ENCODE results near the gene SLC9B1.

The SLC9B1 gene

GRCh38 chr4:103054030-103054429 lies 34.5 kb upstream of the SLC9B1 start:
- DNase-seq (ENCODE audit: low spot score): no peak
- WGBS, 2 donors (ENCODE audit: extremely low coverage in 2 of 2, insufficient read length in 2 of 2, insufficient replicate concordance in 1 of 2): no CpG with 5 or more reads among the region's 3 CpGs

GRCh38 chr4:103052779-103053178 lies 33.3 kb upstream of the SLC9B1 start:
- Histone ChIP-seq H4K8ac (ENCODE audit: low read depth, low read length) (no peak overlapping the region), H3K79me1 (ENCODE audit: low read depth, low read length) (no peaks in the 10 kb centered on the region), H4K91ac (ENCODE audit: low read depth, low read length, poor library complexity) (no peak overlapping the region), H2BK120ac (ENCODE audit: low read depth, low read length) (no peak overlapping the region), H3K9ac (ENCODE audit: low read depth, low read length, poor library complexity) (no peak overlapping the region), H3K4me3 (ENCODE audit: low read length in 2 of 2) (no peak overlapping the region), H3K36me3 (replicated peaks in 1 of 2; ENCODE audit: control insufficient read depth in 2 of 2, insufficient read depth in 2 of 2, low read length in 2 of 2) (peaks cover 0 to 21% of the 10 kb centered on the region in 2 donors), H3K14ac (ENCODE audit: low read length) (no peak overlapping the region), H2BK12ac (ENCODE audit: low read length) (no peak overlapping the region), H3K27ac (replicated peaks; ENCODE audit: low read length) (no peak overlapping the region), H3K18ac (ENCODE audit: low read length) (no peak overlapping the region), H3K4me2 (ENCODE audit: insufficient read depth, low read length, poor library complexity, severe bottlenecking) (no peak overlapping the region), H3K27me3 (ENCODE audit: control insufficient read depth in 3 of 3, insufficient read depth in 3 of 3, low read depth in 1 of 3, low read length in 3 of 3) (no peaks in the 10 kb centered on the region), H3K4me1 (ENCODE audit: control insufficient read depth in 2 of 2, insufficient read depth in 1 of 2, low read depth in 1 of 2, low read length in 2 of 2) (no peaks in the 10 kb centered on the region), H2AK5ac (ENCODE audit: low read depth, low read length) (no peak overlapping the region), H3K4ac (ENCODE audit: low read length) (no peak overlapping the region), H2BK5ac (ENCODE audit: low read length) (no peak overlapping the region), H2AFZ (ENCODE audit: low read length) (no peak overlapping the region), H2BK15ac (ENCODE audit: low read length) (no peak overlapping the region), H3K9me3 (replicated peaks in 1 of 2; ENCODE audit: control insufficient read depth in 2 of 2, insufficient read depth in 1 of 2, low read depth in 1 of 2, low read length in 2 of 2) (no peaks in the 10 kb centered on the region), H3K23ac (ENCODE audit: low read depth, low read length, poor library complexity) (no peak overlapping the region)
- no peak for DNase-seq (ENCODE audit: low spot score)
- WGBS, 2 donors (ENCODE audit: extremely low coverage in 2 of 2, insufficient read length in 2 of 2, insufficient replicate concordance in 1 of 2): no CpG with 5 or more reads among the region's 3 CpGs

More at GRCh38 chr4:103054030-103054429, 34.5 kb upstream of the SLC9B1 start:
- Histone ChIP-seq H4K8ac (ENCODE audit: low read depth, low read length) (no peak overlapping the region), H3K36me3 (replicated peaks in 1 of 2; ENCODE audit: control insufficient read depth in 2 of 2, insufficient read depth in 2 of 2, low read length in 2 of 2) (peaks cover 0 to 9% of the 10 kb centered on the region in 2 donors), H3K4me3 (ENCODE audit: low read length in 2 of 2) (no peak overlapping the region), H2BK120ac (ENCODE audit: low read depth, low read length) (no peak overlapping the region), H2BK15ac (ENCODE audit: low read length) (no peak overlapping the region), H3K18ac (ENCODE audit: low read length) (no peak overlapping the region), H3K4me2 (ENCODE audit: insufficient read depth, low read length, poor library complexity, severe bottlenecking) (no peak overlapping the region), H3K9me3 (replicated peaks in 1 of 2; ENCODE audit: control insufficient read depth in 2 of 2, insufficient read depth in 1 of 2, low read depth in 1 of 2, low read length in 2 of 2) (no peaks in the 10 kb centered on the region), H2BK12ac (ENCODE audit: low read length) (no peak overlapping the region), H3K79me1 (ENCODE audit: low read depth, low read length) (no peaks in the 10 kb centered on the region), H3K23ac (ENCODE audit: low read depth, low read length, poor library complexity) (no peak overlapping the region), H4K91ac (ENCODE audit: low read depth, low read length, poor library complexity) (no peak overlapping the region), H2AFZ (ENCODE audit: low read length) (no peak overlapping the region), H3K27ac (replicated peaks; ENCODE audit: low read length) (no peak overlapping the region), H3K9ac (ENCODE audit: low read depth, low read length, poor library complexity) (no peak overlapping the region), H3K4me1 (ENCODE audit: control insufficient read depth in 2 of 2, insufficient read depth in 1 of 2, low read depth in 1 of 2, low read length in 2 of 2) (no peaks in the 10 kb centered on the region), H3K14ac (ENCODE audit: low read length) (no peak overlapping the region), H3K27me3 (ENCODE audit: control insufficient read depth in 3 of 3, insufficient read depth in 3 of 3, low read depth in 1 of 3, low read length in 3 of 3) (no peaks in the 10 kb centered on the region), H2BK5ac (ENCODE audit: low read length) (no peak overlapping the region), H3K4ac (ENCODE audit: low read length) (no peak overlapping the region), H2AK5ac (ENCODE audit: low read depth, low read length) (no peak overlapping the region)

- DNase-seq (ENCODE audit: low spot score): no peak
- H3K23ac ChIP-seq (ENCODE audit: low read depth, low read length, poor library complexity): no peak overlapping the region
- H3K4me2 ChIP-seq (ENCODE audit: insufficient read depth, low read length, poor library complexity, severe bottlenecking): no peak overlapping the region
- H3K14ac ChIP-seq (ENCODE audit: low read length): no peak overlapping the region
- no peak overlapping the region for H3K4ac ChIP-seq (ENCODE audit: low read length)
- no peaks in the 10 kb centered on the region for H3K9me3 ChIP-seq (replicated peaks in 1 of 2; ENCODE audit: control insufficient read depth in 2 of 2, insufficient read depth in 1 of 2, low read depth in 1 of 2, low read length in 2 of 2)
- H2AFZ ChIP-seq (ENCODE audit: low read length): no peak overlapping the region
- H3K4me1 ChIP-seq (ENCODE audit: control insufficient read depth in 2 of 2, insufficient read depth in 1 of 2, low read depth in 1 of 2, low read length in 2 of 2): no peaks in the 10 kb centered on the region
- H2BK12ac ChIP-seq (ENCODE audit: low read length): no peak overlapping the region
- H3K4me3 ChIP-seq (ENCODE audit: low read length in 2 of 2): no peak overlapping the region
- H3K27me3 ChIP-seq (ENCODE audit: control insufficient read depth in 3 of 3, insufficient read depth in 3 of 3, low read depth in 1 of 3, low read length in 3 of 3): no peaks in the 10 kb centered on the region
- H3K36me3 ChIP-seq (replicated peaks in 1 of 2; ENCODE audit: control insufficient read depth in 2 of 2, insufficient read depth in 2 of 2, low read length in 2 of 2): peaks cover 0 to 23% of the 10 kb centered on the region in 2 donors
- H4K91ac ChIP-seq (ENCODE audit: low read depth, low read length, poor library complexity): no peak overlapping the region
- H4K8ac ChIP-seq (ENCODE audit: low read depth, low read length): no peak overlapping the region
- no peaks in the 10 kb centered on the region for H3K79me1 ChIP-seq (ENCODE audit: low read depth, low read length)
- H2AK5ac ChIP-seq (ENCODE audit: low read depth, low read length): no peak overlapping the region
- no peak overlapping the region for H2BK5ac ChIP-seq (ENCODE audit: low read length)
- no peak overlapping the region for H3K27ac ChIP-seq (replicated peaks; ENCODE audit: low read length)
- no peak overlapping the region for H3K9ac ChIP-seq (ENCODE audit: low read depth, low read length, poor library complexity)
- H2BK120ac ChIP-seq (ENCODE audit: low read depth, low read length): no peak overlapping the region
- H2BK15ac ChIP-seq (ENCODE audit: low read length): no peak overlapping the region
- no CpG with 5 or more reads among the region's 3 CpGs for WGBS, 2 donors (ENCODE audit: extremely low coverage in 2 of 2, insufficient read length in 2 of 2, insufficient replicate concordance in 1 of 2)
- H3K18ac ChIP-seq (ENCODE audit: low read length): no peak overlapping the region
Measured at GRCh38 chr4:103052145-103052544, 32.6 kb upstream of the SLC9B1 start.

- H2BK120ac ChIP-seq (ENCODE audit: low read depth, low read length): no peak overlapping the region
- WGBS, 2 donors (ENCODE audit: extremely low coverage in 2 of 2, insufficient read length in 2 of 2, insufficient replicate concordance in 1 of 2): no CpG with 5 or more reads among the region's 2 CpGs
- no peak overlapping the region for H2AFZ ChIP-seq (ENCODE audit: low read length)
- no peak overlapping the region for H3K18ac ChIP-seq (ENCODE audit: low read length)
- no peak overlapping the region for H3K4me2 ChIP-seq (ENCODE audit: insufficient read depth, low read length, poor library complexity, severe bottlenecking)
- H3K9me3 ChIP-seq (replicated peaks in 1 of 2; ENCODE audit: control insufficient read depth in 2 of 2, insufficient read depth in 1 of 2, low read depth in 1 of 2, low read length in 2 of 2): no peaks in the 10 kb centered on the region
- H2BK5ac ChIP-seq (ENCODE audit: low read length): no peak overlapping the region
- H3K27ac ChIP-seq (replicated peaks; ENCODE audit: low read length): no peak overlapping the region
- no peak overlapping the region for H4K8ac ChIP-seq (ENCODE audit: low read depth, low read length)
- peaks cover 0 to 30% of the 10 kb centered on the region in 2 donors for H3K36me3 ChIP-seq (replicated peaks in 1 of 2; ENCODE audit: control insufficient read depth in 2 of 2, insufficient read depth in 2 of 2, low read length in 2 of 2)
- H3K14ac ChIP-seq (ENCODE audit: low read length): no peak overlapping the region
- no peaks in the 10 kb centered on the region for H3K79me1 ChIP-seq (ENCODE audit: low read depth, low read length)
- H3K4ac ChIP-seq (ENCODE audit: low read length): no peak overlapping the region
- H2AK5ac ChIP-seq (ENCODE audit: low read depth, low read length): no peak overlapping the region
- H3K9ac ChIP-seq (ENCODE audit: low read depth, low read length, poor library complexity): no peak overlapping the region
- H3K4me1 ChIP-seq (ENCODE audit: control insufficient read depth in 2 of 2, insufficient read depth in 1 of 2, low read depth in 1 of 2, low read length in 2 of 2): no peaks in the 10 kb centered on the region
- H3K4me3 ChIP-seq (ENCODE audit: low read length in 2 of 2): no peak overlapping the region
- DNase-seq (ENCODE audit: low spot score): no peak
- H3K27me3 ChIP-seq (ENCODE audit: control insufficient read depth in 3 of 3, insufficient read depth in 3 of 3, low read depth in 1 of 3, low read length in 3 of 3): no peaks in the 10 kb centered on the region
- no peak overlapping the region for H2BK15ac ChIP-seq (ENCODE audit: low read length)
- H3K23ac ChIP-seq (ENCODE audit: low read depth, low read length, poor library complexity): no peak overlapping the region
- H2BK12ac ChIP-seq (ENCODE audit: low read length): no peak overlapping the region
- H4K91ac ChIP-seq (ENCODE audit: low read depth, low read length, poor library complexity): no peak overlapping the region
Measured at GRCh38 chr4:103050736-103051436, 31.4 kb upstream of the SLC9B1 start.

All from neuronal stem cell (in vitro differentiated cells).